OCI-LY1 (cell line): ENCODE data around the gene DGKB.

Source experiments
- H2AFZ ChIP-seq: fragments of 200-600 bp; sonication (generic), shearing (Covaris generic); 2 replicates; pipeline ENCODE4 v1.6.0; 2014; ENCODE audit warnings: antibody characterized with exemption, mild to moderate bottlenecking, low read length
- H3F3A ChIP-seq: fragments of 200-600 bp; sonication (generic), shearing (Covaris generic); 2 replicates; pipeline ENCODE4 v1.6.0; 2014; ENCODE audit warnings: mild to moderate bottlenecking, antibody characterized with exemption, low read length, moderate library complexity; ENCODE audit not compliant: insufficient read depth
- H3K27ac ChIP-seq: fragments of 200-600 bp; sonication (generic); 2 replicates; pipeline ENCODE4 v1.5.1; 2014; ENCODE audit warnings: low read length, mixed run types, mild to moderate bottlenecking, low read depth; ENCODE audit not compliant: poor library complexity, severe bottlenecking
- H3K27me3 ChIP-seq: fragments of 200-600 bp; sonication (generic); 2 replicates; pipeline ENCODE4 v1.6.0; 2014; ENCODE audit warnings: antibody characterized with exemption, mild to moderate bottlenecking, low read length, moderate library complexity; ENCODE audit not compliant: insufficient read depth
- H3K36me3 ChIP-seq: fragments of 200-600 bp; sonication (generic); 2 replicates; pipeline ENCODE4 v1.6.1; 2014; ENCODE audit warnings: mild to moderate bottlenecking, antibody characterized with exemption, low read length, moderate library complexity, mixed read lengths; ENCODE audit not compliant: insufficient read depth
- H3K4me1 ChIP-seq: fragments of 200-600 bp; sonication (generic); 2 replicates; pipeline ENCODE4 v1.5.1; 2014; ENCODE audit warnings: mild to moderate bottlenecking, low read length, moderate library complexity; ENCODE audit not compliant: insufficient read depth, severe bottlenecking
- H3K4me2 ChIP-seq: fragments of 200-600 bp; sonication (generic), shearing (Covaris generic); 2 replicates; pipeline ENCODE4 v1.6.1; 2014; ENCODE audit warnings: low read length
- H3K4me3 ChIP-seq: fragments of 200-600 bp; sonication (generic); 2 replicates; pipeline ENCODE4 v1.5.1; 2014; ENCODE audit warnings: low read length, low read depth, mild to moderate bottlenecking, mixed read lengths; ENCODE audit not compliant: poor library complexity, severe bottlenecking
- H3K79me2 ChIP-seq: fragments of 200-600 bp; shearing (Covaris generic); 2 replicates; pipeline ENCODE4 v1.6.1; 2016; ENCODE audit warnings: mixed run types, low read length, mixed read lengths; ENCODE audit not compliant: insufficient read depth
- H3K9ac ChIP-seq: fragments of 200-600 bp; sonication (generic), shearing (Covaris generic); 2 replicates; pipeline ENCODE4 v1.6.1; 2014; ENCODE audit warnings: mild to moderate bottlenecking, low read length, mixed read lengths
- H3K9me2 ChIP-seq: fragments of 200-600 bp; sonication (generic), shearing (Covaris generic); 2 replicates; pipeline ENCODE4 v1.6.1; 2014; ENCODE audit warnings: low read depth, mild to moderate bottlenecking, low read length, mixed read lengths
- H3K9me3 ChIP-seq: fragments of 200-600 bp; shearing (Covaris generic); 2 replicates; pipeline ENCODE4 v1.6.1; 2014; ENCODE audit warnings: low read length, mixed read lengths
- H4K20me1 ChIP-seq: fragments of 200-600 bp; sonication (generic), shearing (Covaris generic); 2 replicates; pipeline ENCODE4 v1.6.0; 2016; ENCODE audit warnings: mild to moderate bottlenecking, low read length; ENCODE audit not compliant: insufficient read depth
- EZH2 ChIP-seq: fragments of 200-600 bp; sonication (generic), shearing (Covaris generic); IDR thresholded peaks from 2 replicates; pipeline ENCODE4 v1.8.0; 2017; ENCODE audit warnings: borderline replicate concordance, mixed run types, mild to moderate bottlenecking, antibody characterized with exemption, low read length, moderate library complexity, mixed read lengths
- TF ChIP-seq, protein P1 (sequence below): fragments of 200-600 bp; sonication (generic), shearing (Covaris generic); IDR thresholded peaks from 2 replicates; pipeline ENCODE4 v1.5.1; 2017; ENCODE audit warnings: mild to moderate bottlenecking, antibody characterized with exemption, low read length, moderate library complexity, mixed read lengths

Gene DGKB

DNA sequence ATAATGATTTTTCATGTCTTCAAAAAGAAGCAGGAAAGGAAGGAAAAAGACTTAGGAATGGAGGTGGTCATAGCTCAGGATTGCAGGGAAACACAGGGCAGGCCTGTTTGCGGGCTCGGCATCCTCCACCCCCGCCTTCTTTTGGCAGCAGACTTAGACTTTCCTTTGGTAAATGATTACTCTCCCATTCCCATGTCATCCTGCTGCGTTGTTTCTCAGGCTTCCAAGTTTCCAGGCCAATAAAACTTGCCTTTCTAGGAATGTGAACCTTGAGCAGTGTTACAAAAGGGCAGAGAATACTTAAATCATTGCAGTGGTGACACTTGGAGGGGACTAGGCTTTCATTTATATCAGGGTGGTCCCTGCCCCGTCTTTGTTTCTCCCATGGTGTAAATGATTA, 34.0 kb upstream of the DGKB start:
- Histone ChIP-seq H3K4me3 (no peak overlapping the region), H3K79me2 (no peaks in the 10 kb centered on the region), H3K4me1 (no peaks in the 10 kb centered on the region), H3K27ac (no peak overlapping the region), H3K27me3 (no peaks in the 10 kb centered on the region), H4K20me1 (no peaks in the 10 kb centered on the region), H2AFZ (no peak overlapping the region), H3K9ac (no peak overlapping the region), H3F3A (no peaks in the 10 kb centered on the region), H3K4me2 (no peak overlapping the region), H3K9me2 (no peaks in the 10 kb centered on the region), H3K9me3 (no peaks in the 10 kb centered on the region), H3K36me3 (no peaks in the 10 kb centered on the region)
- TF ChIP-seq EZH2, result no peak
- TF ChIP-seq, protein P1, sequence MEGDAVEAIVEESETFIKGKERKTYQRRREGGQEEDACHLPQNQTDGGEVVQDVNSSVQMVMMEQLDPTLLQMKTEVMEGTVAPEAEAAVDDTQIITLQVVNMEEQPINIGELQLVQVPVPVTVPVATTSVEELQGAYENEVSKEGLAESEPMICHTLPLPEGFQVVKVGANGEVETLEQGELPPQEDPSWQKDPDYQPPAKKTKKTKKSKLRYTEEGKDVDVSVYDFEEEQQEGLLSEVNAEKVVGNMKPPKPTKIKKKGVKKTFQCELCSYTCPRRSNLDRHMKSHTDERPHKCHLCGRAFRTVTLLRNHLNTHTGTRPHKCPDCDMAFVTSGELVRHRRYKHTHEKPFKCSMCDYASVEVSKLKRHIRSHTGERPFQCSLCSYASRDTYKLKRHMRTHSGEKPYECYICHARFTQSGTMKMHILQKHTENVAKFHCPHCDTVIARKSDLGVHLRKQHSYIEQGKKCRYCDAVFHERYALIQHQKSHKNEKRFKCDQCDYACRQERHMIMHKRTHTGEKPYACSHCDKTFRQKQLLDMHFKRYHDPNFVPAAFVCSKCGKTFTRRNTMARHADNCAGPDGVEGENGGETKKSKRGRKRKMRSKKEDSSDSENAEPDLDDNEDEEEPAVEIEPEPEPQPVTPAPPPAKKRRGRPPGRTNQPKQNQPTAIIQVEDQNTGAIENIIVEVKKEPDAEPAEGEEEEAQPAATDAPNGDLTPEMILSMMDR, result no peak

DNA sequence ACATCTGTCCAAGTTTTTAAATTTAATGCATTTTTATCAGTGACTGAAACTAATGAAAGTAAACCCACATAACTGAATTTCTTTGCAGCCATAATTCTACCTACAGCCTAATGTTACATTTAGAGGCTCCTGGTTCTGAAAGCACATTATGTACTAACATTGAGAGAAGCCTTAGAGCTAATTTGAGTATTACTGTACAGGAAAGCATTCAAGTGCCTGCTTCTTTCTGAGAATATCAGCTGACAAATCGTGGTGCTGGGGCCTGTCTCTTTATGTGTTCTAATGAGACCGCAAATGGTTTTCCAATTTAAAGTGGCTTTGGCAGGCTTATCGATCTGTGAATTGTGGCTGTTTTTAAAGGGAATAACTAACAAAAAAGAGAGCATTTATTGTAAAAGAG, 32.3 kb upstream of the DGKB start:
- no peak overlapping the region for H3K4me2 ChIP-seq
- H3K27me3 ChIP-seq, result no peaks in the 10 kb centered on the region
- TF ChIP-seq, protein P1, result no peak
- no peak for TF ChIP-seq EZH2
- no peaks in the 10 kb centered on the region for H3K9me3 ChIP-seq
- H2AFZ ChIP-seq, result no peak overlapping the region
- no peak overlapping the region for H3K9ac ChIP-seq
- H3K36me3 ChIP-seq, result no peaks in the 10 kb centered on the region
- H3F3A ChIP-seq, result no peaks in the 10 kb centered on the region
- H3K9me2 ChIP-seq, result no peaks in the 10 kb centered on the region
- no peak overlapping the region for H3K27ac ChIP-seq
- no peaks in the 10 kb centered on the region for H3K4me1 ChIP-seq
- H3K4me3 ChIP-seq, result no peak overlapping the region
- no peaks in the 10 kb centered on the region; the same call in 1 of the 2 replicates for H3K79me2 ChIP-seq
- no peaks in the 10 kb centered on the region for H4K20me1 ChIP-seq

DNA sequence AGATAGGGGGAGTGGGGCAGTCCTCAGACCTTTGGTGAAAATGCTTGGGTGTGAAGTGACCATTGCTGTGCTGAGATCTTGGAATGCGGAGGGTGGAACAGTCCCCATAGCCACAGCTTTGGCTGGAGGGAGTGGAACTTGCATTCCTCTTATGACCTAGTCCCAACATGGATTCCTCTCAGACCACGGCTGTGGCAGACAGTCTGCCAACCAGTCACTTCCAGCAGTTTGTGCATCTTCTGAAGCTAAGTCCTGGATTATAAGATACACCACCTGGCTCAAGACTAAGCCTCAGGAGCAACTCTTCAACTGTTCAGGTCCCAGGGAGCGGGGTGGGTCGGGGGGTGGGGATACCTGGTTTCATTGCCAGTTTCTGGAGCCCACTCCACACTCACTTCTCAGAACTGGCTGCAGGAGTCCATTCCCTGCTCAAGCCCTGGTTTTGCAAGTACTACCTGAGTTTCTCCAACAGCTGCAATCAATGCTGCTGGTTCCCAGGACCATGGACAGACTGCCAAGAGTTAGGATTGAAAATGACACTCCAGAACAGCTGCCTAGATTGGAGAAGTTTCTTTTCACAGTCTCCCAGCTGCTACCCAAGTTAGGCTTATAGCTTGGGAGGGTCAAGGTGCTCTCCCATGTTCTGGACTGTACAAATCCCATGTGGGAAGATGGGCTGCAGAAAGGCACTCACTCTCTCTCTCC, 29.1 kb upstream of the DGKB start:
- Histone ChIP-seq H3K36me3 (no peaks in the 10 kb centered on the region), H3K4me1 (no peaks in the 10 kb centered on the region), H4K20me1 (no peaks in the 10 kb centered on the region), H2AFZ (no peak overlapping the region), H3K79me2 (no peaks in the 10 kb centered on the region; the same call in 1 of the 2 replicates), H3F3A (no peaks in the 10 kb centered on the region), H3K9me3 (no peaks in the 10 kb centered on the region), H3K4me2 (no peak overlapping the region), H3K9ac (no peak overlapping the region), H3K27ac (no peak overlapping the region), H3K4me3 (no peak overlapping the region), H3K27me3 (no peaks in the 10 kb centered on the region), H3K9me2 (no peaks in the 10 kb centered on the region)
- no peak for TF ChIP-seq EZH2
- TF ChIP-seq, protein P1, result no peak
